HG03064 (cell line): ENCODE results near the gene CBX4.

Source experiments
- ATAC-seq: cut with Tn5 transposase; IDR thresholded peaks from one replicate; pipeline ENCODE4 v1.9.1; 2021; ENCODE audit warnings: low read depth; ENCODE audit not compliant: unreplicated experiment

Gene CBX4

DNA sequence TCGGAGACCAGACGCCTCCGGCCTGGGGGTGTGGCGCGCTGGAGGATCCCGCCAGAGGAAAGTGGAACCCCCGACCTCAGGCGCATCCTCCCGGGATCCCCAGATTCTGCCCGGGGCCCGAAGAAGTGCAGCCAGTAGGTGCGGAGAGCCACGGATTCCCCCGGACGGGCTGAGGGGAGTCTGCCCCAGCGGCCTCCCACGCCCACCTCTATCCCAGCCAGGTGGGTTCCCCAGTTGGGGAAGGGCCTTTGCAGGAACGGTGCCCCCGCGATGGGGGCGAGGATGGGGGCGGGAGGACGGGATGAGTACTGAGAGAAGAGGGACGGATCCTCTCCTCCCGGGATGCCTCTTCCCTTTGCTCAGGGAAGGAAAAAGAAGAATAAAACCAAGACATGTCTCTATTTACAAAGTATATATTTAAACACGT lies 47.5 kb downstream of the CBX4 start:
- ATAC-seq = no peak

- ATAC-seq = no peak
These were observed 48.2 kb downstream of the CBX4 start for GRCh38 chr17:79790805-79791734.

DNA sequence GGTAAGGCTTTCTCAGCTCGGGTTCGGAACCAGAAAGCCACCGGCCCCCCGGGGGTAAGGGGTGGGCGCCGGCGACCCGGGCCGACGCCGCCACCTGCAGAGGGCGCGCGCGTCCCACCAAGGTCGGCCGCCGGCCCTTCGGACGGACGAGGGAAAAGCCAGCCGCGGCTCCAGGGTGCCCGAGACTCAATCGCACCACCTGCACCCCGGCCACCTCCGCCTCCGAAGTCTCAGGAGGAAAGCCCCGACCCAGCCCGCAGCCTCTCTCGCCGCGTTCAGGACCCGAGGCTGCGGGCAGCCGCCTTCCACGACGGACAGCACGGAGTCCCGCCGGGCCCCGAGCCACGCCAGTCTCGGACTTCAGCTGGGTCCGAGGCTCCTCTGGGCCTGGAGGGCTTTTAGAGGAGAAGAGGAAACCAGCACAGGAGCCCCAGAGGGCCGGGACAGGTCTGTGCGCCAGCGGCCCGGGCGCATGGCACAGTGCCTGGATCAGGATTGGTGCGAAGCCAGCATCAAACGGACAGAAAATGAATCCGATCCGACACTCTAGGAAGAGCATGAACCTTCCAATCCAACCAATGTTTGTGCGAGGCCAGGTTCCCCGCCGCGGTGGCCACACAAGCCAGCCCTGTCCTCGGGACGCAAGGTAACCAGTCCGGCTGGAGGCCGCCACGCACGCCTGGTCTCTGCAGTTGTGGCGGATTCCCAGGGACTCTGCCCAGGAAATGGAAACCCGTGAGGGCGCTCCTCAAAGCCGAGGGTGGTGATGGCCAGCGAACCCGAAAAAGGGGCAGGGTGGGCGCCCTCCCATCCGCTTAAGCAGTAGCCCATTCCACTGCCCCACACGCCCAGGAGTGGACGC lies 49.1 kb downstream of the CBX4 start:
- ATAC-seq = no peak

GRCh38 chr17:79788989-79789942 lies 50.0 kb downstream of the CBX4 start:
- no peak for ATAC-seq

GRCh38 chr17:79788455-79788854 lies 50.8 kb downstream of the CBX4 start:
- ATAC-seq = no peak

- ATAC-seq = no peak
These were observed 52.2 kb downstream of the CBX4 start for GRCh38 chr17:79786930-79787643.

DNA sequence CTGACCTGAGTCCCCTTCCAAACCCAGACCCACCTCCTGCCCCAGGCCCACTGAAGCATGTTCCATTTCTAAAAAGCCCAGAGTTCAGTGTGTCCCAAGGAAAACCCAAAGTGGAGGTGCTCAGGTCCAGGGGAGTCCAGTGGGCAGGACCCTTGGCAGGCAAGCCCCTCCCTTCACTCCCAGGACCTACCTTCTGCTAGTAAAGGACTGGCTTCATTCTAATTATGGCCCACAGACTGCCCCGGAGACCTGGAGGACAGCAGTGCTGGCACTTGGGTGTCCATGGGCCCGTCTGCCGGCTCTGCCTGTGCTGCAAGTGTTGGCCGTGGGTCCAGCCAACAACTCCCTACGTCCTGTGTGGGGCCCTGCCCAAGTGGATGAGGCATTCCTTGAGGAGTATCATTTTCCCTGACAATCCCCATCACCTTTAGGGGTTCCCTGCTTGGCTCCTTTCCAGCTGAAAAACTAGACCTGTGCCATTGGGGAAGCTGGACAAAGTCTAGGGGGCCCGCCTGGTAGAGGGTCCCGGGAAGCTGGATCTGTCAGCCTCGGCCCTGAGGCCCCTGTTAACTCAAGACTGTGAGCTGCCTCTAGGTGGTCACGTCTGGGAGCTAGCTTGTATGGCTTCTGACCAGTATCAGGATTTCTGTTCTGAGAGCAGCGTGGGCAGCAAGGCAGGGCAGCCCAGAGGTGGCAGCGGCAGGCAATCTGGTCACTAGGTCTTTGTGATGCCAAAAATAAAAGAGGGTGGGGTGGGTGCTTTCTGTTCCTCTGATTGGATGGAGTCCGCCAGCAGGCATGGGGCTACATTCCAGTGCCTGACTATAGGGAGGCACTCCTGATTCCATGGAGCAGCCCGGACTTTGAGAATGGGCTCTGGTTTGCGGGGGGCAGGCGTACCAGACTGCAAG lies 53.1 kb downstream of the CBX4 start:
- no peak for ATAC-seq

DNA sequence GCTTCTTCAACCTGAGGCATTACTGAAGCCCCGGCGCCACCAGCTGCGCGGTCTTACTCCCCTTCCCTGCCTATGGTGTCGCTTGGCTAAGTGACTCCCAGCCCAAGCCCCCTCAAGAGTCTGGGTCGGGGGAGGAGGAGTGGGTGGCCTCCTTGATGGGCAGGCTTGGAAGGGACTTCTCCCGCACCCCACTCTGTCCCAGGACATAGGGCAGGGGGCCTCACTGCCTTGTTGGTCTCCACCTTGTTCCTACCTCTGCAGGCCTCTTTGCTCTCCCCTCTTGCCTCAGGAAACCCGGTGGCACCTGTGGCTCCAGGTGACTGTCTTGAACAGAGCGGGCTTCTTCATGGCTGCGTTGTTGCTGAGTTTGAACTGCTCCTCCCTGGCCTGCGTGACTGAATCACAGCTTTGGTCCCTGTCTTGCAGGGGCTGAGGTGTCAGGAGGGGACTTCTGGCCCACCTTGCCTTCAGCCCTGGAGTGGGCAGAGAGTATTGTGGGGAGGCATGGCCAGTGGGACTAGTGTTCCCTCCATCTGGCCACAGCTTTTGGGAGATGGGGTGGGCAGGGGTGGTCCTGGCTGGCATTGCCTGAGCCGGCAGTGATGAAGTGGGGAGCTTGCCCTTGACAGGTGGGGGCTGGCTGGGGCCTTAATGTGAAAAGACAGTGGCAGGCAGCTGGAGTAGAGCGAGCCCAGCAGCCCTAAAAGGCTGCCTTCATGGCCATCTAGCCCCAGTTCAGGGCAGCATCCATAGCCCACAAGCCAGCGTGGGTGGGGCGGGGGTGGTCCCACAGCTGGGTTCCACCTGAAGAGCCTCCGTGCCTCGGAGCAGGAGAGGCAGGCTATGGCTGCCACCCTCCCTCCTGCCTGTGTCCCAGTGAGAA lies 54.0 kb downstream of the CBX4 start:
- no peak for ATAC-seq

DNA sequence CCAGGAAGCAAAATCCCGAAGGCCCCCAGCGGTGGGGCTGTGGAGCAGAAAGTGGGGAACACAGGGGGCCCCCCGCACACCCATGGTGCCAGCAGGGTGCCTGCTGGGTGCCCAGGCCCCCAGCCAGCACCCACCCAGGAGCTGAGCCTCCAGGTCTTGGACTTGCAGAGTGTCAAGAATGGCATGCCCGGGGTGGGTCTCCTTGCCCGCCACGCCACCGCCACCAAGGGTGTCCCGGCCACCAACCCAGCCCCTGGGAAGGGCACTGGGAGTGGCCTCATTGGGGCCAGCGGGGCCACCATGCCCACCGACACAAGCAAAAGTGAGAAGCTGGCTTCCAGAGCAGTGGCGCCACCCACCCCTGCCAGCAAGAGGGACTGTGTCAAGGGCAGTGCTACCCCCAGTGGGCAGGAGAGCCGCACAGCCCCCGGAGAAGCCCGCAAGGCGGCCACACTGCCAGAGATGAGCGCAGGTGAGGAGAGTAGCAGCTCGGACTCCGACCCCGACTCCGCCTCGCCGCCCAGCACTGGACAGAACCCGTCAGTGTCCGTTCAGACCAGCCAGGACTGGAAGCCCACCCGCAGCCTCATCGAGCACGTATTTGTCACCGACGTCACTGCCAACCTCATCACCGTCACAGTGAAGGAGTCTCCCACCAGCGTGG lies 54.8 kb downstream of the CBX4 start:
- no peak for ATAC-seq

GRCh38 chr17:79783891-79784290 lies 55.3 kb downstream of the CBX4 start:
- no peak for ATAC-seq
